GM03348 (cell line): ENCODE results near the gene KSR2.

Experiments used
- DNase-seq: peaks from one replicate; pipeline ENCODE4 v3.0.0; 2012; ENCODE audit warnings: low spot score

KSR2 gene

DNA sequence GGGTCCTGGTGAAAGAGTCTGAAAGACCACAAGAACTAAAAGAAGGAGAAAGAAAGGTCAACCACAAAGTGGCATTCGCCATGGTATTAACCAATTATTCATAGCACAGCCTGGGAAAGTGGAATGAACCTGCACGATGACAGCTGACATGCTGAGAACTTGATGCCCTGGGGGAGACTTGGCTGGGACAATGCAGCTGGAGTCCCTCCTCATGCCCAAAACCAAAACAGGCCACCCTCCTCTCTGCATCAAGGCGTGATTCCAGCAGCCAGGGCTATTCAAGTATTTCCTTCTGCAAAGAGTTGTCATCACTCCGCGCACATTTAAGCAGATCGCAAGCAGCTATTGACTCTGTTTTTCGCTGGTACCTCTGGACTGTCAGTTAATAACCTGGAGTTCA, 440.3 kb downstream of the KSR2 start:
- DNase-seq, result no peak

GRCh38 chr12:117527479-117527855, 441.3 kb downstream of the KSR2 start:
- DNase-seq, result no peak

GRCh38 chr12:117526757-117527478, 441.9 kb downstream of the KSR2 start:
- DNase-seq, result no peak

- no peak for DNase-seq
Observed at GRCh38 chr12:117525766-117526165, 443.0 kb downstream of the KSR2 start.

DNA sequence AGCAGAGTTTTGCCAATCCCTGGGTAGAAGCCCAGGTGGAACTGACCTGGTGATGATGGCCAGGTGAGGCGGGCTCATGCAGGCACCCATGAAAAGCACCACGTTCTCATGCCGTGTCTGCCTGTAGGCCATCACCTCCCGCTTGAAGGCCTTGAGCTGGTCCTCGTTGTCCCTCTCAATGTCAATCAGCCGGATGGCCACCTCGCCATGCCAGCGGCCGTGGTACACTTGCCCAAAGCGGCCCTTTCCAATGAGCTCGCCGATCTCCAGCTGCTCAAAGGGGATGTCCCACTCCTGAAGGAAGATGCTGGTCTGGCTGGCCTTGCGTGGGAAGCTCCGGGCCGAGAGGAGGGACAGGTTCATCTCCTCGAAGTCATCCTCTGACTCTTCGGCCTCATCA, 444.0 kb downstream of the KSR2 start:
- no peak for DNase-seq

DNA sequence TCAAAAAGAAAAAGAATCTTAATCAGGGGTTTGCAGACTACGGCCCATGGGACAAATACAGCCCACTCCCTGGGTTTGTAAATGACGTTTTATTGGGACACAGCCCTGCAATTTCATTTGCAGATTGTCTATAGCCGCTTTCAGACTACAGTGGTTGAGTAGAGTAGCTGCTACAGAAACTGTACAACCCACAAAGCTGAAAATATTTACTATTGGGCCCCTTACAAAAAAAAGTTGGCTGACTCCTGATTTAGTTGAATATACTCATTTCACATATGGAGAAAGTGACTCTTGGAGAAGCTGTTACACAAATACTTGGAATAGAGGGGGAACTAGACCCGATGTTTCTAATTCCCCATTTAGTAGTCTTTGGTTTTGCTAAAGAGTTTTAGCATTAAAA, 444.8 kb downstream of the KSR2 start:
- DNase-seq, result no peak

DNA sequence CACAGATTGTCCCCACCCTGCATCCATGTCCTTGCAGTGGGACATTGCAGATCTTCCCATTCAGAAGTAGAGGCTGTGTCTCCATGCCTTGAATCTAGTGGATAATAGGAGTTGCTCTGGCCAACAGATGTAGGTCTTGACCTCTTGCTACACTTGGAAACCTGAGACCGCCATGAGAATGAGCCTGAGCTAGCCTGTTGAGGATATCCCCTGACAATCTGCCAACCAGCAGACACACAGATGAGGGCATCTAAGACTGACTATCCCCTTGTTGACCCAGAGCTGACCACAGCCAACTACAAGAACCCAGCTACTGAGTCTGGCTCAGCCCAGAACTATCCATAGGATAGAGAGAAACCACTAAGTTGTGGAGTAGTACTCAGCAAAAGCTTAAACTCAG, 446.2 kb downstream of the KSR2 start:
- no peak for DNase-seq

GRCh38 chr12:117521867-117522266, 446.9 kb downstream of the KSR2 start:
- DNase-seq, result no peak

- DNase-seq, result peak; percentile 16
Observed at GRCh38 chr12:117521346-117521745, 447.4 kb downstream of the KSR2 start.

DNA sequence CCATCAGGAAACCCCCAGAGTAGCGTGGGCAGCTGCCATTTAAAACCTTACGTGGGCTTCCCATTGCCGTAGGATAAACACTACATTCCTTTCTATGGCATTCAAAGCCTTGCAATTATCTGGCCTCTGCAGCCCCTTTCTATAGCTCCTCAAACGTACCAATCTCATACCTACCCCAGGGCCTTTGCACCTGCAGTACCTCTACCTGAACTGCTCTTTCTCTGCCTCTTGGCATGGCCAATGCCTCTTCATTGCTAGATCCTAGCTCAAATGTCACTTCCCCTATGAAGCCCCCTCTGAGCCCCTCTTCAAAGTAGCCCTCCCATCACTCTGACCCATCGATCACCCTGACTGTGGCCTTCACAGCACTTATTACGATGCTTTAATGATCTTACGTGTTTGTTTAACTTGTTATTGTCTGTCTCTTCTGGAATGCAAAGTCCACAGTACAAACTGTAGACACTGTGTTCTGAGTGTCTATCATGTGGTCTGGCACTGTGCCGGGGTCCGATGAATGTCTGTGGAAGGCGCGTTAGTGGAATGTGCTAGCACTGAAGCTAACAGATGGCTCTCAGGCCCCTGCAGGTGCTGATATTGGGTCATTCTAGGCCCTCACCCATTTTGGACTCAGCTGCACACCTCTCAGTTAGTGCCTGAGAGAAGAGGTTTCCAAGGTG, 450.1 kb downstream of the KSR2 start:
- DNase-seq, result no peak

DNA sequence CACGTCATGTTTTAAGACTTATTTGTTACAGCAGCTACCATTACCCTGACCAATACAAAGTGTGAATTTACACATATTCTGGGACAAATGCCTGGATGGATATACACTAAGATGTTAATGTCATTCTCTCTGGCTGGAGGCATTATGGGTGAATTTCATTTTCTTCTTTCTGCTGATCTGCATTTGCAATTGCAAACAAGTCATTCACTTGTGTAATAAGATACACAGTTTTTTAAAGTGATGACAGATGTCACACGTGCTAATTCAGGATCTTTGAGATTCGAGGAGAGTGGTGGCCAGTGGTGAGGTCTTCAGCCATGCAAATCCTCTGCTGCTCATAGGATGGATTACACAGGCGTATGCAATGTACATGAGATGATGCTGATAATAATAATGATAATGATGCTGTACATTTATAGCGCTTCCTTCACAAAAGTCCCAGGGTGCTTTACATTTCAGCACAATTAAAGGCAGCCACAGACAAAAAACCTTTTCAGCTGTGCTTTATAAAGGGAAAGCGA, 451.5 kb downstream of the KSR2 start:
- DNase-seq, result no peak

- DNase-seq, result no peak
Observed at GRCh38 chr12:117516034-117516433, 452.8 kb downstream of the KSR2 start.

DNA sequence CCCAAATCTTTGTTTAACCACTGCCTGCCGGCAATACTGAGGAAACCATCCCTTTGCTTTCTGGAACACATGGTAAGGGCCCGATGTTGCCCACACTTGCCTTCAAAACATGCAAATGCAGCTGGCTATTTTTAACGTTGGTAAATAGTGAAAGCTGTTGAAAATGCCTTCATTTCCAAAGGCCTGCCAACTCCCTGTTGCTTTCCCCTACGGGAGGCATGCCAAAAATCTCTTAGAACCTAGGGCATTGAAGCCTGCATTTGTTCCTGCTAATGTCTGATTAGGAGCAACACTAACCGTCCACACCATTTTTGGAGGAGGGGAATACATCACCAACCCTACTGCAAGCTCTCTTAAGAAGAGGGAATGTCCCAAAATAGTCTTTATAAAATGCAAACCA, 454.8 kb downstream of the KSR2 start:
- DNase-seq, result no peak

GRCh38 chr12:117513353-117513752, 455.4 kb downstream of the KSR2 start:
- DNase-seq, result no peak

DNA sequence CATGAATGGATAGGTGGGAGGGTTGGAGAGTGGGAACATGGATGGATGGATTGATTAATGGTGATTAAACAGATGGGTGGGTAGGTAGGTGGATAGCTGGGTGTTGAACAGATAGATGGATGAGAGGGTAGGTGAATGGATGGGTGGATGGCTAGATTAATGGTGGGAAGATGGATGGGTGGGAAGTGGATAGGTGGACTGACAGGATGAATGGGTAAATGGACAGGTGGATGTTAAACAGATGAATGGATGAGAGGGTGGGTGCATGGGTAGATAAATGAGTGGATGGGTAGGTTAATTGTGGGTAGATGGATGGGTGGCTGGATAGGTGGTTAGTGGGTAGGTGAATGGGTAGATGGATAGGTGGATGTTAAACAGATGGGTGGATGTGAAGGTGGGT, 460.3 kb downstream of the KSR2 start:
- no peak for DNase-seq

DNA sequence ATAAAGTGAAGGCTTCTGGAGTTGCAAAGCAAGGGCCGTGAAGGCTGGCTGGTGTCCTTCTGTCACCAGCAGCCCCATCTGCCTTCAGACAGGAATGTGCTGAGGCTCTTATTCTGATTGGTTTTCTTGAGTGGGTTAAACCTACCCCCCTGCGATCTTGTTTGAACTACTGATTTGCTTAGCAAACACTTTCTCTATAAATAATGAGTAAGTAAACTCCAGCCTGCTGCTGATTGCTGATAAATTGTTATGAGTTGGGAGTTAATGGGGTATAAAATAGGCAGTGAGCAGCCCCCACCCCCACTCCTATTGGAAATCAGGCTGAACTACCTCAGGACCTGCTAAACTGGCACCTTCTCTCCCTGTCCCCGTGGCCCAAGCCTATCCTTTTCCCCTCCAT, 461.2 kb downstream of the KSR2 start:
- no peak for DNase-seq

DNA sequence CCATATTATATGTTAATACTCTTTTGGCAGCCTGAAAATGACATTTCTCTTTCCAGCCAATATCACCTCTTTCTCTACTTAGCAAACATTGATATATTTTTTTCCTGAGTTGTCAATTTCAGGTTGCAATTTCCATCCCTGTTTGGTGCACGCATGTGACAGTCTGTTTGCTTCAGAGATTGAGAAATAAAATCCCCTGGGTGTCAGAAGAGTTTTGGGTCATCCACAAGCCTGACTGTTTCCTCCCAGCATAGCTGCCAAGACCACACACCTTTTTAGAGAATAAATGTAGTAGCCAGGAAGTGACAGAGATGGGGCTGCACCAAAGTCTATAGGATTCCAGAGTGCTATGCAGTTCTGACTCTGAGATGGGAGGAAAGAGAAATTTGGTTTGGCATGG, 462.5 kb downstream of the KSR2 start:
- no peak for DNase-seq

DNA sequence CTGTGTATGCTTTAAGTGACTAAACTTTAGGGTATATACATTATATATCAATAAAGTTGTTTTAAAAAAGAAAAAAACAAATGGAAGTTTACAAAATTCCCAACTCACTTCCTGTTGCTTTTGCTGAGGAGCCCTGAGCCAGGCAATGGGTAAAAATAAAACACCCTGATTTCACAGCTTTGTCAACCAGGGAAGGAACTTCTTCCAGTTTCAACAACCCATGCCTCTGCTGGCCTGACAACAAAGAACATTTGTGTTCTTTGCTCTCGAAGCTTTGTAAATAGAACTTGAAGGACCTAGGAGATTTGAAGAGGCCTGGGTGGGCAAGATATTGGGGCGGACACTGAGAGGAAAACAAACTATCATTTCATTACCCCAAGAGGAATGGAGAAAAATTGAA, 466.2 kb downstream of the KSR2 start:
- DNase-seq, result no peak

GRCh38 chr12:117502233-117502632, 466.6 kb downstream of the KSR2 start:
- no peak for DNase-seq

GRCh38 chr12:117501076-117501869, 467.5 kb downstream of the KSR2 start:
- DNase-seq, result no peak

DNA sequence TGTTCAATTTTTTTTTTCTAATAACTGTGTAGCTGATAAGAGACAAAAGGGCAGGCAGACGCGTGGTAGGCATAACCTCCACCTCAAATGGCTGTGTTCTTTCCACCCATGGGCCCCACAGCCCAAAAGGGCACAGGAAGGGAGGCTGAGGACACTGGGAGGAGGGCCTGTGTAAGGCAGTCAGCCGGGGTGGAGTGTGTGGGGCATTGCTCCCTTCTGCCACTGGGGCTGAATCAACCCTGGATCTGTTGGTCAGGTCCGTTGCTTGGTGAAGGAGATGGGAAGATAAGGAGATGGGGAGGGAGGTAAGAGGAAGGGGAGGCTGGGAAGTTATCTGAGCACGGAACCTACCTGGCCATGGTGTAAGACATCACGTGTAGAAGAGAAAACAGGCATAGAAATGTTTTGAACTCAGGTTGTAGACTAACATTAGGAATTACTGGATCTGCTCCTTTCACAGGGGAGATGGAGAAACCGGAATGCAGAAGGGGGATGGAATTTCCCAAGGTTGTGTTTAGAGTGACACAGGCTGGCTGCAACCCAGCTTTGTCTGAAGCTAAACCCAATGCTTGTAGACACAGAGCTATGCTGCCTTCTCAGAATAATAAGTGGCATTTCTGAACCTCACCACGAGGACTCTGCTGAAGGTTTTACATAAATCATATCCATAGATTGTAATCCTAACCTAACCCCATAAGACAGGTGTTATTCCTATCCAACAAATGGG, 468.9 kb downstream of the KSR2 start:
- no peak for DNase-seq

DNA sequence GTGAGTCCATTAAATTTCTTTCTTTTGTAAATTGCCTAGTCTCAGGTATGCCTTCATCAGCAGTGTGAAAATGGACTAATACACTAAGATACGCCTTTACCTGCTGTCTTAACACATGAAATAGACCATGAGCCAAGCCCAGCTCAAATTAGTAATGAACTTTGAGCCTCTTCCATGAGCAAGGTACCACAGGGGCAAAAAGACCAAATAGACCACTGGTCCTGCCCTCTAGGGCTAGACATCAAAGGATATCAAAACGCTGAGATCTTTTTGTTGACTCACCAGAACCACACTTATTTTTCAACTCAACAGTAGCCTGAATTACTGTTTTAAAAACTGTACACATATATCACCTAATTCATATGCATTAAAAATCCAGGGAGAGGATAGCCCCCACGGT, 469.9 kb downstream of the KSR2 start:
- no peak for DNase-seq
